CD14-positive monocyte (primary cell): ENCODE results near the gene KCNJ5. TPM values are rescaled to one million over a fixed set of nuclear protein-coding genes. Genes with fewer than 3 reads are reported as not detected.
A peak's percentile ranks its signal among the peaks of the same experiment; 100 is the strongest.

ENCODE experiments used
- DNase-seq, 3 donors: peaks; one replicate each; pipeline ENCODE4 v3.0.0-alpha.2; 2011 to 2022
- H2AFZ ChIP-seq: 2 replicates; pipeline ENCODE4 v1.6.0; 2012; ENCODE audit warnings: mild to moderate bottlenecking, low read depth, low read length, inconsistent platforms; ENCODE audit not compliant: insufficient read depth, poor library complexity, severe bottlenecking
- H3K27ac ChIP-seq, 2 donors: 1 replicate in 1 of 2; 2 replicates in 1 of 2; pipeline ENCODE4 v1.5.1; 2012 to 2013; ENCODE audit warnings: low read length in 2 of 2, control low read depth in 1 of 2, inconsistent platforms in 1 of 2, low read depth in 1 of 2, mild to moderate bottlenecking in 1 of 2
- H3K27me3 ChIP-seq, 2 donors: one replicate each; pipeline versions ENCODE4 v1.6.0 to v1.6.1; 2011 to 2013; ENCODE audit warnings: low read length in 2 of 2; ENCODE audit not compliant: control insufficient read depth in 2 of 2, insufficient read depth in 2 of 2
- H3K36me3 ChIP-seq, 2 donors: replicated peaks in 1 of 2; 1 replicate in 1 of 2; 2 replicates in 1 of 2; pipeline versions ENCODE4 v1.5.1 to v1.6.1; 2012 to 2013; ENCODE audit warnings: low read length in 2 of 2, control low read depth in 1 of 2, inconsistent platforms in 1 of 2, mild to moderate bottlenecking in 1 of 2; ENCODE audit not compliant: insufficient read depth in 2 of 2, control insufficient read depth in 1 of 2
- H3K4me1 ChIP-seq, 2 donors: 1 replicate in 1 of 2; 2 replicates in 1 of 2; pipeline versions ENCODE4 v1.5.1 to v1.6.1; 2012 to 2013; ENCODE audit warnings: low read length in 2 of 2, control low read depth in 1 of 2, inconsistent platforms in 1 of 2, mild to moderate bottlenecking in 1 of 2, moderate library complexity in 1 of 2; ENCODE audit not compliant: insufficient read depth in 2 of 2, control insufficient read depth in 1 of 2
- H3K4me2 ChIP-seq: replicated peaks from 2 replicates; pipeline ENCODE3; 2012; ENCODE audit warnings: low read length, moderate library complexity, mild to moderate bottlenecking; ENCODE audit not compliant: poor library complexity, severe bottlenecking; ENCODE audit errors: extremely low read depth
- H3K4me3 ChIP-seq, 3 experiments: fragments of 200-600 bp in 1 of 3; sonication (generic) in 1 of 3; replicated peaks in 1 of 3; 1 replicate in 2 of 3; 2 replicates in 1 of 3; pipeline ENCODE4 v1.5.1; 2011 to 2013; ENCODE audit warnings: low read length in 3 of 3, mild to moderate bottlenecking in 3 of 3, control low read depth in 2 of 3, low read depth in 2 of 3, inconsistent platforms in 1 of 3, moderate library complexity in 1 of 3
- H3K79me2 ChIP-seq: 2 replicates; pipeline ENCODE4 v1.6.0; 2012; ENCODE audit warnings: mild to moderate bottlenecking, control low read depth, inconsistent platforms, low read length, moderate library complexity; ENCODE audit not compliant: insufficient read depth
- H3K9ac ChIP-seq: 2 replicates; pipeline ENCODE4 v1.6.0; 2017; ENCODE audit warnings: low read length, mild to moderate bottlenecking; ENCODE audit not compliant: insufficient read depth, poor library complexity, severe bottlenecking
- H3K9me3 ChIP-seq, 2 donors: replicated peaks in 1 of 2; 1 replicate in 1 of 2; 2 replicates in 1 of 2; pipeline versions ENCODE4 v1.5.1 to v1.6.1; 2012 to 2013; ENCODE audit warnings: low read length in 2 of 2, control low read depth in 1 of 2; ENCODE audit not compliant: control insufficient read depth in 1 of 2, insufficient read depth in 1 of 2
- H4K20me1 ChIP-seq: 2 replicates; pipeline ENCODE4 v1.6.0; 2012; ENCODE audit warnings: mild to moderate bottlenecking, low read length, control low read depth, moderate library complexity; ENCODE audit not compliant: insufficient read depth
- H3K27ac Mint-ChIP-seq, 7 donors: one replicate each; pipeline ENCODE4 v1.8.0; 2020; ENCODE audit warnings: mild to moderate bottlenecking in 7 of 7, mixed read lengths in 7 of 7, moderate library complexity in 6 of 7, inconsistent platforms in 2 of 7
- H3K27me3 Mint-ChIP-seq, 3 donors: one replicate each; pipeline ENCODE4 v1.8.0; 2021 to 2022; ENCODE audit warnings: low read depth in 3 of 3, mild to moderate bottlenecking in 3 of 3, mixed read lengths in 3 of 3, moderate library complexity in 3 of 3, inconsistent platforms in 1 of 3
- H3K36me3 Mint-ChIP-seq, 2 donors: one replicate each; pipeline ENCODE4 v1.8.0; 2020; ENCODE audit warnings: mixed read lengths in 2 of 2, inconsistent platforms in 1 of 2, mild to moderate bottlenecking in 1 of 2
- H3K4me1 Mint-ChIP-seq: one replicate; pipeline ENCODE4 v1.8.0; 2020; ENCODE audit warnings: mild to moderate bottlenecking, mixed read lengths
- H3K4me3 Mint-ChIP-seq, 2 donors: one replicate each; pipeline ENCODE4 v1.8.0; 2020; ENCODE audit warnings: mild to moderate bottlenecking in 2 of 2, mixed read lengths in 2 of 2, moderate library complexity in 1 of 2
- H3K9me3 Mint-ChIP-seq, 7 donors: one replicate each; pipeline ENCODE4 v1.8.0; 2020 to 2022; ENCODE audit warnings: mixed read lengths in 7 of 7, mild to moderate bottlenecking in 6 of 7, moderate library complexity in 6 of 7, inconsistent platforms in 2 of 7
- CTCF ChIP-seq: fragments of 200-600 bp; IDR thresholded peaks from one replicate; pipeline ENCODE4 v1.8.0; 2022; ENCODE audit warnings: antibody characterized with exemption, mild to moderate bottlenecking
- WGBS: methylation state at CpG from one replicate; pipeline ENCODE4 v1.1.5; 2013; ENCODE audit warnings: missing lambda C conversion rate; ENCODE audit not compliant: insufficient coverage; 5-methylcytosine and 5-hydroxymethylcytosine counted together
- intact Hi-C, 2 donors: fragments of 100-400 bp; cut with micrococcal nuclease; formaldehyde crosslinking; loops; one replicate each; pipeline versions ENCODE4 v1.15.0 to v1.15.1; 2023
- polyA plus RNA-seq, 3 donors: library from polyadenylated mRNA; depleted of rRNA in 1 of 3; unstranded in 2 of 3; stranded (reverse) in 1 of 3; fragments of 300-500 nt in 2 of 3; fragments of >200 nt in 1 of 3; fragmentation: Illumina TruSeq in 2 of 3; gene quantifications; 1 replicate in 2 of 3; 2 replicates in 1 of 3; pipeline ENCODE4 v1.2.3, GENCODE V29; 2012 to 2021

The KCNJ5 gene
- polyA plus RNA-seq, 3 donors = 0.03 TPM; not detected in 2

DNA sequence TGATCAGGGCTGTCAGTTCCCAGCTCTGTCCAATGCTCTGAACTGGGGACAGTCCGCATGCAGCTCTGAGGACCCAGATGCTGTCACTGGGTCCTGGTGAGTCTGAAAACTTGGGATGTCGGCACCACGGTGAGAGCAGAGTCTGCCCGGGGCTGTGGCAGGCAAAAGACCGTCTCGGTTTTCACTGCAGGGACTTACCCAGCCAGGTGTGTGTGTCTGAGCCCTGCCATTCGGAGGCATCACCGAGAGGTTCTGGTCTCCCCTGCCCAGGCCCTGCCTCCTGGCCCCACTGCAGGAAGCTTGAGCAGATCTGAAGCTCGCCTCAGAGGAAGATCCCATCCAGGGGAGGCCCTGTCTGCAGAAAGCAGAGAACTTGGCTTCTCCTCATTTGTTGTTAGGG, 46.3 kb downstream of the KCNJ5 start:
- peaks cover 0 to 5% of the 10 kb centered on the region in 2 donors for H3K4me1 ChIP-seq
- no peaks in the 10 kb centered on the region for H4K20me1 ChIP-seq
- no peak overlapping the region for H3K4me2 ChIP-seq
- H3K4me3 ChIP-seq = no peak overlapping the region
- H3K79me2 ChIP-seq = no peaks in the 10 kb centered on the region
- H3K27me3 ChIP-seq = no peaks in the 10 kb centered on the region
- Mint-ChIP-seq H3K27ac (peak overlapping the region in 1 of 7 donors; percentile 24), H3K4me1 (peaks cover 9% of the 10 kb centered on the region), H3K27me3 (peaks cover 2 to 8% (median 4%) of the 10 kb centered on the region in 3 donors), H3K4me3 (no peak overlapping the region), H3K9me3 (peaks cover 0 to 2% (median 0%) of the 10 kb centered on the region in 7 donors), H3K36me3 (no peaks in the 10 kb centered on the region)
- no peak for DNase-seq
- H2AFZ ChIP-seq = no peak overlapping the region
- H3K36me3 ChIP-seq = no peaks in the 10 kb centered on the region
- H3K9ac ChIP-seq = no peak overlapping the region
- intact Hi-C loops = no loop called here
- 94% methylated on average over 9 of the region's 9 CpGs for WGBS
- TF ChIP-seq CTCF = no peak
- H3K9me3 ChIP-seq = peaks cover 0 to 2% of the 10 kb centered on the region in 2 donors
- H3K27ac ChIP-seq = no peak overlapping the region

GRCh38 chr11:128938156-128938885, 47.2 kb downstream of the KCNJ5 start:
- no peaks in the 10 kb centered on the region for H3K36me3 Mint-ChIP-seq
- intact Hi-C loops = no loop called here
- peaks cover 1 to 8% (median 4%) of the 10 kb centered on the region in 3 donors for H3K27me3 Mint-ChIP-seq

More at GRCh38 chr11:128938156-128938885, 47.2 kb downstream of the KCNJ5 start:
- no peak for DNase-seq
- TF ChIP-seq CTCF = no peak
- Mint-ChIP-seq H3K9me3 (peaks cover 0 to 2% (median 0%) of the 10 kb centered on the region in 7 donors), H3K4me1 (peaks cover 9% of the 10 kb centered on the region), H3K4me3 (no peak overlapping the region), H3K27ac (peak overlapping the region in 1 of 7 donors; percentile 42)
- no peak overlapping the region for H3K4me3 ChIP-seq
- no peaks in the 10 kb centered on the region for H3K79me2 ChIP-seq
- no peak overlapping the region for H2AFZ ChIP-seq
- no peaks in the 10 kb centered on the region for H3K27me3 ChIP-seq
- no peak overlapping the region for H3K27ac ChIP-seq
- H4K20me1 ChIP-seq = no peaks in the 10 kb centered on the region
- H3K9ac ChIP-seq = no peak overlapping the region
- H3K4me1 ChIP-seq = peaks cover 0 to 5% of the 10 kb centered on the region in 2 donors
- H3K9me3 ChIP-seq = peaks cover 0 to 2% of the 10 kb centered on the region in 2 donors
- 92% methylated on average over 15 of the region's 16 CpGs for WGBS
- H3K4me2 ChIP-seq = no peak overlapping the region
- H3K36me3 ChIP-seq = no peaks in the 10 kb centered on the region
